Suprapubic skin (tissue), 4 donors: ENCODE measurements around the gene SOX12. TPM values are rescaled to one million over a fixed set of nuclear protein-coding genes. Genes with fewer than 3 reads are reported as not detected.

Source experiments
- DNase-seq, 2 donors: peaks; one replicate each; pipeline ENCODE4 v3.0.0-alpha.2; 2019; ENCODE audit warnings: low spot score in 2 of 2
- H3K27ac ChIP-seq: fragments of 200-600 bp; sonication (generic); one replicate; pipeline ENCODE4 v1.5.1; 2019
- H3K27me3 ChIP-seq: fragments of 200-600 bp; sonication (generic); one replicate; pipeline ENCODE4 v1.5.1; 2019
- H3K36me3 ChIP-seq: fragments of 200-600 bp; sonication (generic); one replicate; pipeline ENCODE4 v1.5.1; 2019
- H3K4me1 ChIP-seq: fragments of 200-600 bp; sonication (generic); one replicate; pipeline ENCODE4 v1.5.1; 2019
- H3K4me3 ChIP-seq: fragments of 200-600 bp; sonication (generic); one replicate; pipeline ENCODE4 v1.5.1; 2019; ENCODE audit warnings: mild to moderate bottlenecking
- H3K9me3 ChIP-seq: fragments of 200-600 bp; sonication (generic); one replicate; pipeline ENCODE4 v1.5.1; 2019
- EP300 ChIP-seq: sonication (generic); formaldehyde crosslinking; IDR thresholded peaks from one replicate; pipeline ENCODE4 v1.6.1; 2017; ENCODE audit warnings: antibody characterized with exemption
- POLR2A ChIP-seq, 2 donors: fragments of 450-650 bp; IDR thresholded peaks; one replicate each; pipeline ENCODE4 v1.6.1; 2017; ENCODE audit warnings: antibody characterized with exemption in 2 of 2, mild to moderate bottlenecking in 2 of 2, moderate library complexity in 2 of 2
- POLR2AphosphoS5 ChIP-seq, 3 donors: sonication (generic); formaldehyde crosslinking; IDR thresholded peaks; one replicate each; pipeline ENCODE4 v1.6.1; 2017; ENCODE audit warnings: antibody characterized with exemption in 3 of 3
- WGBS: methylation state at CpG from one replicate; pipeline ENCODE4 v1.1.5; 2018; 5-methylcytosine and 5-hydroxymethylcytosine counted together
- total RNA-seq, 4 donors: library from RNA; depleted of rRNA; stranded (reverse); fragments of >200 nt; gene quantifications; one replicate each; pipeline ENCODE4 v1.1.0, GENCODE V29; 2016
- TF ChIP-seq, protein P1 (sequence below), 2 donors: fragments of 200-600 bp in 1 of 2; fragments of 450-650 bp in 1 of 2; sonication (generic) in 1 of 2; IDR thresholded peaks; one replicate each; pipeline ENCODE4 v1.5.1; 2016 to 2019; ENCODE audit warnings: antibody characterized with exemption in 2 of 2, mild to moderate bottlenecking in 1 of 2, moderate library complexity in 1 of 2

Gene SOX12
- total RNA-seq, 4 donors from 2014 or later, result 5.4 to 6.5 (median 5.9) TPM

DNA sequence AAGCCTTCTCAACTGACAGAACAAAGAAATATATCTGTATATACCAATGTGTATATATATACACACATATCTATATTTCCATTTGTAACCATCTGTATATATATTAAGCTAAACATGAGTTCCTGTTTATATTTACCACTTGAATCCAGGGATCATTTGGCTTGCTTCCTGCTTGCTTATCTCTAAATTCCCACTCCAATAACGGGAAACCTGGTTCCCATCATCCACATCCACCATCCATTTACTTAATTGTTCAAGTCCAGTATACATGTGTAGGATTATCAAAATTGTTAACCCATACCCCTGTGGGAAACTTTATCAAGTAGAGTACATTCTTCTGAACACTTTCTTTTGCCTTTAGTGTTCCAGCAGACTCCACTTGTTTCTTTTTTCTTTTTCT is 12.5 kb upstream of the SOX12 start:
- WGBS, result 70% methylated on average over 1 of the region's 1 CpG
- Histone ChIP-seq H3K4me3 (no peak overlapping the region), H3K4me1 (peaks cover 22% of the 10 kb centered on the region), H3K9me3 (no peaks in the 10 kb centered on the region), H3K27ac (no peak overlapping the region), H3K36me3 (no peaks in the 10 kb centered on the region), H3K27me3 (no peaks in the 10 kb centered on the region)
- DNase-seq, result no peak
- TF ChIP-seq POLR2AphosphoS5 (IDR thresholded peaks at IDR 0.05) (no peak), EP300 (no peak), POLR2A (IDR thresholded peaks at IDR 0.05) (no peak)
- TF ChIP-seq, protein P1, sequence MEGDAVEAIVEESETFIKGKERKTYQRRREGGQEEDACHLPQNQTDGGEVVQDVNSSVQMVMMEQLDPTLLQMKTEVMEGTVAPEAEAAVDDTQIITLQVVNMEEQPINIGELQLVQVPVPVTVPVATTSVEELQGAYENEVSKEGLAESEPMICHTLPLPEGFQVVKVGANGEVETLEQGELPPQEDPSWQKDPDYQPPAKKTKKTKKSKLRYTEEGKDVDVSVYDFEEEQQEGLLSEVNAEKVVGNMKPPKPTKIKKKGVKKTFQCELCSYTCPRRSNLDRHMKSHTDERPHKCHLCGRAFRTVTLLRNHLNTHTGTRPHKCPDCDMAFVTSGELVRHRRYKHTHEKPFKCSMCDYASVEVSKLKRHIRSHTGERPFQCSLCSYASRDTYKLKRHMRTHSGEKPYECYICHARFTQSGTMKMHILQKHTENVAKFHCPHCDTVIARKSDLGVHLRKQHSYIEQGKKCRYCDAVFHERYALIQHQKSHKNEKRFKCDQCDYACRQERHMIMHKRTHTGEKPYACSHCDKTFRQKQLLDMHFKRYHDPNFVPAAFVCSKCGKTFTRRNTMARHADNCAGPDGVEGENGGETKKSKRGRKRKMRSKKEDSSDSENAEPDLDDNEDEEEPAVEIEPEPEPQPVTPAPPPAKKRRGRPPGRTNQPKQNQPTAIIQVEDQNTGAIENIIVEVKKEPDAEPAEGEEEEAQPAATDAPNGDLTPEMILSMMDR (IDR thresholded peaks at IDR 0.05), result no peak

DNA sequence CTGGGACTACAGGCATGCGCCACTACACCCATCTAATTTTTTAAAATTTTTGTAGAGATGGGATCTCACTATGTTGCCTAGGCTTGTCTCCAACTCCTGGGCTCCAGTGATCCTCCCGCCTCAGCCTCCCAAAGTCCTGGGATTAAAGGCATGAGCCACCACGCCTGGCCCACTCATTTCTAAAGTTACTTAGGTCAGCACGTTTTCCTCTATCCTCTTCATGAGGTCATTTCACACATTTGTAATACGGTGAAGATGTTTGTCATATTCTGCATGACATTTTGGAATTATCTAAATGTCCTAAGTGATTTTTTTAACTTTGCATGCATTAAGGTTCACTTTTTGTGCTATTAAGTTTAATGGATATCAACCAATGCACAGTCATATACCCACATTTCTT is 11.9 kb upstream of the SOX12 start:
- Histone ChIP-seq H3K27me3 (no peaks in the 10 kb centered on the region), H3K4me3 (no peak overlapping the region), H3K36me3 (no peaks in the 10 kb centered on the region), H3K27ac (no peak overlapping the region), H3K9me3 (no peaks in the 10 kb centered on the region), H3K4me1 (peaks cover 22% of the 10 kb centered on the region)
- TF ChIP-seq, protein P1 (IDR thresholded peaks at IDR 0.05), result no peak
- TF ChIP-seq EP300, result no peak
- TF ChIP-seq POLR2AphosphoS5 (IDR thresholded peaks at IDR 0.05), result no peak
- no peak for TF ChIP-seq POLR2A (IDR thresholded peaks at IDR 0.05)
- 90% methylated on average over 5 of the region's 5 CpGs for WGBS
- no peak for DNase-seq

DNA sequence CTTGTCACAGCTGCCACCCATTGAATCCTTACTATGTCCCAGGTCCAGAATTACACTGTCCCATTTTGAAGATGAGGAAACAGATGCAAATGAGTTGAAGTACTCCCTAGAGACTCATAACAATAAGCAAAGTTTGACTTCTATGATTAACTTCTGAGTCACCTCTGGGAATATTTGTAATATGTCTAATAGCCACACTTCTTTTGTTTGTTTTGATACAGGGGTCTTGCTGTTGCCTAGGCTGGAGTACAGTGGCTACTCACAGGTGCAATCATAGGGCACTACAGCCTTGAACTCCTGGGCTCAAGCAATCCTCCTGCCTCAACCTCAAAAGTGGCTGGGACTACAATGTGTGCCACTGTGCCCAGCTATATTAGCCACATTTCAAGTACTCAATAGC is 11.4 kb upstream of the SOX12 start:
- no peak for DNase-seq
- Histone ChIP-seq H3K4me1 (peaks cover 18% of the 10 kb centered on the region), H3K27ac (no peak overlapping the region), H3K9me3 (no peaks in the 10 kb centered on the region), H3K4me3 (no peak overlapping the region), H3K27me3 (no peaks in the 10 kb centered on the region), H3K36me3 (no peaks in the 10 kb centered on the region)
- TF ChIP-seq, protein P1 (IDR thresholded peaks at IDR 0.05), result no peak
- TF ChIP-seq EP300 (no peak), POLR2A (IDR thresholded peaks at IDR 0.05) (no peak)

DNA sequence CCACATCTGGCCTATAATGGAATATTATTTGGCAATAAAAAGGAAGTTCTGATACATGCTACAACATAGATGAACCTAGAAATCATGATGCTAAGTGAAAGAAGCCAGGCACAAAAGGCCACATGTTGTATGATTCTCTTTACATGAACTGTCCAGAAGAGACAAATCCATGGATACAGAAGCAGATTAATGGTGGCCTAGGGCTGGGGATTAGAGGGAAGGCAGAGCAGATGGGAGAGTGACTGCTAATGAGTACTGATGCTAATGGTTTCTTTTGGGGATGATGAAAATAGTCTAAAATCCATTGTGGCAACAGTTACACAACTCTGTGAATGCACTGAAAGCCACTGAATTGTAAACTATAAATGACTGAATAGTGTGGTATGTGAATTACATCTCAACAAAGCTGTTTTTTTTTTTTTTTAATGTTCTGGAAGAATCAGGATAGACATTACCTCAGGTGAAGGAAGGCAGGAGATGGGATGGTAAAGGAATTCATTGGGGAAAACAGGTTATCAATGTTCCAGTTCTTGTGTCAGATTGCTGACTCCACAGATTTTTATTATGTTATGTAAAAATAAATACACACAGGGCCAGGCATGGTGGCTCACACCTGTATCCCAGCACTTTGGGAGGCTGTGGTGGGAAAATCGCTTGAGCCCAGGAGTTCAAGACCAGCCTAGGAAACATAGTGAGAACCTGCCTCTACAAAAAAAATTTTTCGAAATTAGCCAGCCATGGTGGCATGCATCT is 8.9 kb upstream of the SOX12 start:
- Histone ChIP-seq H3K27me3 (no peaks in the 10 kb centered on the region), H3K4me3 (no peak overlapping the region), H3K27ac (no peak overlapping the region), H3K4me1 (no peaks in the 10 kb centered on the region), H3K9me3 (no peaks in the 10 kb centered on the region), H3K36me3 (no peaks in the 10 kb centered on the region)
- no peak for DNase-seq
- WGBS, result 95% methylated on average over 2 of the region's 2 CpGs
- TF ChIP-seq POLR2A (IDR thresholded peaks at IDR 0.05), result no peak
- TF ChIP-seq, protein P1 (IDR thresholded peaks at IDR 0.05), result no peak
- TF ChIP-seq EP300, result no peak
- no peak for TF ChIP-seq POLR2AphosphoS5 (IDR thresholded peaks at IDR 0.05)

DNA sequence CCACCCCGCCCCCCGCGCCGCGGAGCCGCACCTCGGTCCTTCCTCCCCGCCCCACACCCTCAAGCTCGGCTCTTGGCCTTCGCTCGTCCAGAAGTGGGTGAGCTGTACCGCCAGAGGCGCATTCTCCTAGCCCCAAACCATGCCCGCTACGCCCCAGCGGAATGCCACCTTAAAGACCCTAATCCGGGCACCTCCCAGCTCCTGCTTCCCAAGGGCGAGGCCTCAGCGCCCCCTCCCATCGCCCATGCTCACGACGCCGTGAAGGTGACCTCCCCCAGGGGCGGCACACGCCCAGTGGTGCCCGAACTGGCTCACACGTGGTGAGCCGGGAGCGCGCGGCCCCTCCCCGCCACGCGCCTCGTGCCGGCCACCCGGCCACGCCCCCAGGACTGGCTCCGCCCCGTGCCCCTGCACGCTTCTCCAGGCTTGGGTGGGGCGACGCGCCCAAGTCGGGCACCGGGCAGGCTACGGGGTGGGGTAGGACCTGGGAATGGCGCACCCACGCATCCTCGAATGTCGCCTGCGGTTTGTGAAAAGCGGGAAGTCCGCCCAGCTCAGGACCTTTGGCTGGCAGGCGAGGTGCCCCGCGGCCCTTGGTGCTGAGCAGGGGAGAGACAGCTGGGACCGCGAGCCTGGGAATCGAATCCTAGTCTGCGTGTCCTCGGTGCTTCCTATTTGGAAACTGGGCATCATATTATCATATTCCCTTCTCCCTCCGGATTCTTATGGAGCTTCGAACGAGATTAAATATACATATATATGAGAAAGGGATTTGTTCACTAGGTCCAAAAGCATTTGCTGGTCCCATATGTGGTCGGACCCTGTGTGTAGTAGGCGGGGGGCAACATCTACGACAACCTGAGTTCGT is 941 bp upstream of the SOX12 start:
- Histone ChIP-seq H3K27me3 (no peaks in the 10 kb centered on the region), H3K36me3 (no peaks in the 10 kb centered on the region), H3K27ac (peak overlapping the region; percentile 93), H3K4me1 (peaks cover 45% of the 10 kb centered on the region), H3K9me3 (no peaks in the 10 kb centered on the region), H3K4me3 (peak overlapping the region; percentile 81)
- peak; percentile 91 to 94 for DNase-seq
- WGBS, result 0% methylated on average over 26 of the region's 69 CpGs
- TF ChIP-seq EP300 (no peak), POLR2A (IDR thresholded peaks at IDR 0.05) (peak in 1 of 2 donors; percentile 15), POLR2AphosphoS5 (IDR thresholded peaks at IDR 0.05) (peak in 2 of 3 donors; percentile 32 to 42)
- TF ChIP-seq, protein P1 (IDR thresholded peaks at IDR 0.05), result peak in 1 of 2 donors; percentile 24
